Measurements from ENCODE around the gene SPRR4.

The SPRR4 gene

GRCh38 chr1:152965853-152966252 is 4.6 kb upstream of the SPRR4 start:
- no peak overlapping the region for H3K4me3 ChIP-seq (ENCODE audit: low read depth, low read length)
- TF ChIP-seq CTCF (IDR thresholded peaks at IDR 0.05; ENCODE audit: low read depth, low read length) = no peak
- H3K27ac ChIP-seq = no peak overlapping the region
- H3K27me3 ChIP-seq (ENCODE audit: insufficient read depth, low read depth, severe bottlenecking) = no peaks in the 10 kb centered on the region
- H3K9me3 ChIP-seq (ENCODE audit: severe bottlenecking) = peaks cover 1% of the 10 kb centered on the region
- no peaks in the 10 kb centered on the region for H3K36me3 ChIP-seq
- DNase-seq = no peak

GRCh38 chr1:152967201-152967600 is 3.2 kb upstream of the SPRR4 start:
- DNase-seq = no peak
- H3K9me3 ChIP-seq (ENCODE audit: severe bottlenecking) = no peaks in the 10 kb centered on the region
- no peaks in the 10 kb centered on the region for H3K36me3 ChIP-seq
- H3K27ac ChIP-seq = no peak overlapping the region
- no peaks in the 10 kb centered on the region for H3K27me3 ChIP-seq (ENCODE audit: insufficient read depth, low read depth, severe bottlenecking)
- TF ChIP-seq CTCF (IDR thresholded peaks at IDR 0.05; ENCODE audit: low read depth, low read length) = no peak
- no peak overlapping the region for H3K4me3 ChIP-seq (ENCODE audit: low read depth, low read length)

DNA sequence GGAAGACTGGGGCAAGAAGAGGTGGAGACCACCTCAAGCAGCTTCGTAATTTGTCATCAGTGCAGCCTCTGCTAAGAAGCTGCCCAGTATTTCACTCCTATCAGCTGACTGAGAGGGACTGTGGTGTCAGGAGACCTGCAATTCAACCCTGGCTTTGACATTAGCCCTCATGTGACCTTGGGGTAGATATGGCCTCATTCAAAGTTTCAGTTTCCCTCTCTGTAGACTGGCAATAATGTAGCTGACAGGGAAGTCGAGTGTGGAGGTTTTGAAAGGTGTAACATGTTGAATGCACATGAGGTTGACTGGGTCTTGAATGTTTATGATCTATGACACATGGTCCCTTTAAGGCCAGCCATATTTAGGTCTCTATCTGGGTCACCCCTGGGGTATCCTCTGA is 2.2 kb upstream of the SPRR4 start:
- Histone ChIP-seq H3K4me3 (ENCODE audit: low read depth, low read length) (no peak overlapping the region), H3K36me3 (no peaks in the 10 kb centered on the region), H3K9me3 (ENCODE audit: severe bottlenecking) (no peaks in the 10 kb centered on the region), H3K27ac (no peak overlapping the region), H3K27me3 (ENCODE audit: insufficient read depth, low read depth, severe bottlenecking) (no peaks in the 10 kb centered on the region)
- DNase-seq = no peak
- TF ChIP-seq CTCF (IDR thresholded peaks at IDR 0.05; ENCODE audit: low read depth, low read length) = no peak

- no peak for TF ChIP-seq CTCF (IDR thresholded peaks at IDR 0.05; ENCODE audit: low read depth, low read length)
- H3K36me3 ChIP-seq = no peaks in the 10 kb centered on the region
- DNase-seq = no peak
- H3K4me3 ChIP-seq (ENCODE audit: low read depth, low read length) = no peak overlapping the region
- no peaks in the 10 kb centered on the region for H3K9me3 ChIP-seq (ENCODE audit: severe bottlenecking)
- H3K27ac ChIP-seq = no peak overlapping the region
- no peaks in the 10 kb centered on the region for H3K27me3 ChIP-seq (ENCODE audit: insufficient read depth, low read depth, severe bottlenecking)
Measured at GRCh38 chr1:152969036-152969435, 1.4 kb upstream of the SPRR4 start.

DNA sequence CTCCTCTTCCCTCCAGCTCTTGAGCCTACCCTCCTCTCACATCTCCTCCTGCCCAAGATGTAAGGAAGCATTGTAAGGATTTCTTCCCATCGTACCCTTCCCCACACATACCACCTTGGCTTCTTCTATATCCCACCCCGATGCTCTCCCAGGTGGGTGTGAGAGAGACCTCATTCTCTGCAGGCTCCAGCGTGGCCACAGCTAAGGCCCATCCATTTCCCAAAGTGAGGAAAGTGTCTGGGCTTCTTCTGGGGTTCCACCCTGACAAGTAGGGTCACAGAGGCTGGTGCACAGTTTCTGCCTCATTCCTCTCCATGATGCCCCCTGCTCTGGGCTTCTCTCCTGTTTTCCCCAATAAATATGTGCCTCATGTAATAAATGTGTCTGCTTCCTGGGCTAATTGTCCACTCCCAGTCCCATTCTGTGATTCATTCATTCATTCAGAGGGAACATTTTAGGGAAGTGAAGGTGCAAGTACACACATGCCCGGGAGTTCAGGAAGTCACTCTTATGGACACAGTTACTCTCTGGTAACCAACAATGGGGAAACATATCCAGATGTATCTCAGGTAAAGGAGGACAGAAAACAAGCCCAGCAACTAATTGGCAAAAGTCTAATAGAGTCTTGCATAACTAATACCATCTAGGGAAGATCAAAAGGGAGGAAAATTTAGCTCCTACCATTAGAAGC is 1.9 kb downstream of the SPRR4 start:
- no peak for DNase-seq
- no peaks in the 10 kb centered on the region for H3K27me3 ChIP-seq (ENCODE audit: insufficient read depth, low read depth, severe bottlenecking)
- no peaks in the 10 kb centered on the region for H3K36me3 ChIP-seq
- TF ChIP-seq CTCF (IDR thresholded peaks at IDR 0.05; ENCODE audit: low read depth, low read length) = no peak
- no peaks in the 10 kb centered on the region for H3K9me3 ChIP-seq (ENCODE audit: severe bottlenecking)
- H3K27ac ChIP-seq = no peak overlapping the region
- H3K4me3 ChIP-seq (ENCODE audit: low read depth, low read length) = no peak overlapping the region

DNA sequence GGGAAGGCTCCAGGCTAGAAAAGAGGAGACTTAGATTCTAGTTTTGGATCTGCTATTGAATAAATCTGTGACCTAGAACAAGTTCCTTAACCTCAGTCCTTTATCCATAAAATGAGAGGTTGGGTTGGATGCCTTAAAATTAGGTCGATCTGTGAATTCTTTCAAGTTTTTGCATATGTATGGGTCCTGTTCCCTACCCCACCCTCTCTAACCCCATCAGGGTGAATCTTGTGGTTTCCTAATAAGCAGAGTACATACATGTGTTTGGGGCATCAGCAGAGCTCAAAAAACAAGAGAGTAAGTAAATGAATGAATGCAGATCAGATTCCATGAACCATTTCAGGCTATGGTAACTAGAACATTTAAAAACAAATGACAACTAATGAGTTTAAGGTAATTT is 6.2 kb downstream of the SPRR4 start:
- Histone ChIP-seq H3K27me3 (ENCODE audit: insufficient read depth, low read depth, severe bottlenecking) (no peaks in the 10 kb centered on the region), H3K36me3 (no peaks in the 10 kb centered on the region), H3K27ac (no peak overlapping the region), H3K4me3 (ENCODE audit: low read depth, low read length) (no peak overlapping the region), H3K9me3 (ENCODE audit: severe bottlenecking) (no peaks in the 10 kb centered on the region)
- TF ChIP-seq CTCF (IDR thresholded peaks at IDR 0.05; ENCODE audit: low read depth, low read length) = no peak
- no peak for DNase-seq
